ENCODE results near the gene LGR5.

DNA sequence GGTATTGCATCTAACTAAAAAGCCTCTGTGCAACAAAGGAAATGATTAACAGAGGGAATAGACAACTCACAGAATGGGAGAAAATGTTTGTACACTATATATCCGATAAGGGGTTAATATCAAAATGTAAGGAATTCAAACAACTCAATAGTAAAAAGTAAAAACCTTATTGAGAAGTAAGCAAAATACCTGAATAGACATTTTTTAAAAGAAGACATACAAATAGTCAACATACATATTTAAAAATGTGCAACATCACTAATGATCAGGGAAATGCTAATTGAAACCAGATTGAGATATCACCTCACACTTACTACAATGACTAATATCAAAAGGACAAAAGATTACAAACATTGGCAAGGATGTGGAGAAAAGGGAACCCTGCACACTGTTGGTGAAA is 31.9 kb upstream of the LGR5 start:
- TF ChIP-seq, protein P1, sequence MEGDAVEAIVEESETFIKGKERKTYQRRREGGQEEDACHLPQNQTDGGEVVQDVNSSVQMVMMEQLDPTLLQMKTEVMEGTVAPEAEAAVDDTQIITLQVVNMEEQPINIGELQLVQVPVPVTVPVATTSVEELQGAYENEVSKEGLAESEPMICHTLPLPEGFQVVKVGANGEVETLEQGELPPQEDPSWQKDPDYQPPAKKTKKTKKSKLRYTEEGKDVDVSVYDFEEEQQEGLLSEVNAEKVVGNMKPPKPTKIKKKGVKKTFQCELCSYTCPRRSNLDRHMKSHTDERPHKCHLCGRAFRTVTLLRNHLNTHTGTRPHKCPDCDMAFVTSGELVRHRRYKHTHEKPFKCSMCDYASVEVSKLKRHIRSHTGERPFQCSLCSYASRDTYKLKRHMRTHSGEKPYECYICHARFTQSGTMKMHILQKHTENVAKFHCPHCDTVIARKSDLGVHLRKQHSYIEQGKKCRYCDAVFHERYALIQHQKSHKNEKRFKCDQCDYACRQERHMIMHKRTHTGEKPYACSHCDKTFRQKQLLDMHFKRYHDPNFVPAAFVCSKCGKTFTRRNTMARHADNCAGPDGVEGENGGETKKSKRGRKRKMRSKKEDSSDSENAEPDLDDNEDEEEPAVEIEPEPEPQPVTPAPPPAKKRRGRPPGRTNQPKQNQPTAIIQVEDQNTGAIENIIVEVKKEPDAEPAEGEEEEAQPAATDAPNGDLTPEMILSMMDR (conservative IDR thresholded peaks at IDR 0.05; ENCODE audit: low read depth, low read length), result no peak
- TF ChIP-seq EZH2 (IDR thresholded peaks at IDR 0.05; ENCODE audit: low read length, unreplicated experiment) (no peak), EZH2phosphoT487 (IDR thresholded peaks at IDR 0.05; ENCODE audit: borderline replicate concordance, low read length) (no peak)

Data from PC-3 (cell line).